GM12878 (cell line): ENCODE results near the gene RBM6. TPM values are rescaled to one million over a fixed set of nuclear protein-coding genes. Genes with fewer than 3 reads are reported as not detected.

Source experiments
- ATAC-seq: fragments of 200-7000 bp; cut with Tn5 transposase; 3 replicates; pipeline ENCODE4 v1.9.1; 2020; ENCODE audit warnings: mild to moderate bottlenecking, moderate library complexity
- BruUV-seq: library from RNA; stranded (reverse); fragments of 400-500 nt; replicated peaks from 2 replicates; lab custom pipeline; 2021; lab: Mats Ljungman, UMichigan
- CTCF ChIA-PET: fragments of 300-600 bp; sonication (Branson Sonifier 250); formaldehyde crosslinking; extraction: SDS; loops from one replicate; lab custom pipeline; 2021; ENCODE audit warnings: inconsistent platforms; lab: Yijun Ruan, JAX
- POLR2A ChIA-PET: fragments of 350-600 bp; formaldehyde crosslinking; extraction: SDS; loops from one replicate; lab custom pipeline; 2021; ENCODE audit warnings: inconsistent platforms; lab: Charles Lee
- RAD21 ChIA-PET: fragments of 300-600 bp; sonication (Branson Sonifier 250); formaldehyde crosslinking; loops from one replicate; lab custom pipeline; 2023; ENCODE audit warnings: antibody characterized with exemption; ENCODE audit not compliant: unreplicated experiment; lab: Charles Lee
- SMC1A ChIA-PET: fragments of 300-600 bp; sonication (Branson Sonifier 250); formaldehyde crosslinking; loops from one replicate; lab custom pipeline; 2023; ENCODE audit not compliant: unreplicated experiment, uncharacterized antibody; lab: Charles Lee
- DNase-seq: peaks from one replicate; pipeline ENCODE4 v3.0.0-alpha.2; 2011; ENCODE audit warnings: low read depth, low spot score
- FAIRE-seq: peaks from 3 replicates; lab custom pipeline; 2011; peaks lifted over from hg19 to GRCh38; lab: Jason Lieb, UNC
- H2AFZ ChIP-seq: 2 replicates; pipeline ENCODE4 v1.6.0; 2011; ENCODE audit warnings: low read depth, low read length, control low read depth; ENCODE audit not compliant: control insufficient read depth
- H3K27ac ChIP-seq: 2 replicates; pipeline ENCODE4 v1.5.1; 2011; ENCODE audit warnings: control low read depth; ENCODE audit not compliant: control insufficient read depth, insufficient read depth
- H3K27me3 ChIP-seq, 2 experiments: replicated peaks in 1 of 2; 2 replicates each; pipeline versions ENCODE4 v1.6.0 to v1.6.1; 2011; ENCODE audit warnings: low read length in 1 of 2; ENCODE audit not compliant: control insufficient read depth in 2 of 2, insufficient read depth in 2 of 2
- H3K36me3 ChIP-seq, 2 experiments: 2 replicates each; pipeline ENCODE4 v1.5.1; 2011; ENCODE audit warnings: low read length in 1 of 2; ENCODE audit not compliant: control insufficient read depth in 2 of 2, insufficient read depth in 2 of 2
- H3K4me1 ChIP-seq: 2 replicates; pipeline ENCODE4 v1.6.1; 2011; ENCODE audit warnings: mild to moderate bottlenecking, low read length, moderate library complexity, mixed read lengths; ENCODE audit not compliant: control insufficient read depth, insufficient read depth
- H3K4me2 ChIP-seq: 2 replicates; pipeline ENCODE4 v1.6.0; 2011; ENCODE audit warnings: control low read depth; ENCODE audit not compliant: control insufficient read depth, insufficient read depth
- H3K4me3 ChIP-seq: fragments of 200-600 bp; sonication (generic); 2 replicates; pipeline ENCODE4 v1.5.1; 2016
- H3K79me2 ChIP-seq: 2 replicates; pipeline ENCODE4 v1.6.0; 2011; ENCODE audit warnings: low read length; ENCODE audit not compliant: control insufficient read depth, insufficient read depth
- H3K9ac ChIP-seq: 2 replicates; pipeline ENCODE4 v1.8.0; 2011; ENCODE audit warnings: low read length, control low read depth, mixed read lengths; ENCODE audit not compliant: control insufficient read depth, insufficient read depth
- H3K9me3 ChIP-seq: replicated peaks from 3 replicates; pipeline ENCODE4 v1.5.1; 2011; ENCODE audit warnings: mild to moderate bottlenecking, low read length; ENCODE audit not compliant: control insufficient read depth, insufficient read depth
- H4K20me1 ChIP-seq: 2 replicates; pipeline ENCODE4 v1.6.0; 2011; ENCODE audit not compliant: control insufficient read depth, insufficient read depth
- ETV6 ChIP-seq, 2 experiments: fragments of 450-650 bp in 1 of 2; IDR thresholded peaks in 1 of 2; conservative IDR thresholded peaks in 1 of 2; 2 replicates each; pipeline ENCODE4 v1.6.1; 2014; ENCODE audit warnings: antibody characterized with exemption in 1 of 2, borderline replicate concordance in 1 of 2, low read depth in 1 of 2, mild to moderate bottlenecking in 1 of 2, moderate library complexity in 1 of 2
- IKZF2 ChIP-seq, 2 experiments: fragments of 450-650 bp; IDR thresholded peaks; 2 replicates each; pipeline ENCODE4 v1.6.1; 2017; ENCODE audit warnings: mild to moderate bottlenecking in 2 of 2, moderate library complexity in 2 of 2
- IRF4 ChIP-seq: IDR thresholded peaks from 2 replicates; pipeline ENCODE4 v1.6.1; 2011; ENCODE audit warnings: low read depth, low read length
- MEF2B ChIP-seq: fragments of 450-650 bp; IDR thresholded peaks from 2 replicates; pipeline ENCODE4 v1.6.1; 2018; ENCODE audit warnings: mild to moderate bottlenecking, moderate library complexity; ENCODE audit not compliant: partially characterized antibody, poor library complexity, severe bottlenecking
- NR2F1 ChIP-seq: fragments of 450-650 bp; conservative IDR thresholded peaks from 2 replicates; pipeline ENCODE4 v1.6.1; 2017; ENCODE audit warnings: mild to moderate bottlenecking
- NRF1 ChIP-seq: conservative IDR thresholded peaks from 2 replicates; pipeline ENCODE4 v1.6.1; 2011; ENCODE audit warnings: mild to moderate bottlenecking, low read depth, low read length, improper control_type of control experiment
- PAX5 ChIP-seq: IDR thresholded peaks from 2 replicates; pipeline ENCODE4 v1.6.1; 2011; ENCODE audit warnings: low read depth, low read length, borderline replicate concordance
- POLR2A ChIP-seq: IDR thresholded peaks from 2 replicates; pipeline ENCODE4 v1.6.1; 2011; ENCODE audit warnings: low read depth, mild to moderate bottlenecking, low read length
- RAD51 ChIP-seq: fragments of 450-650 bp; IDR thresholded peaks from 2 replicates; pipeline ENCODE4 v1.6.1; 2016; ENCODE audit warnings: moderate library complexity, mild to moderate bottlenecking, inconsistent platforms
- SMAD5 ChIP-seq: IDR thresholded peaks from 2 replicates; pipeline ENCODE4 v1.6.1; 2016; ENCODE audit warnings: antibody characterized with exemption, low read depth
- STAT3 ChIP-seq: IDR thresholded peaks from 2 replicates; pipeline ENCODE4 v1.6.1; 2011; ENCODE audit warnings: low read depth, low read length, improper control_type of control experiment
- YY1 ChIP-seq: IDR thresholded peaks from 2 replicates; pipeline ENCODE4 v1.6.1; 2011; ENCODE audit warnings: low read depth, mild to moderate bottlenecking, low read length
- WGBS: methylation state at CpG from one replicate; pipeline ENCODE4 v1.1.6; 2016; ENCODE audit warnings: low lambda C conversion rate; ENCODE audit not compliant: insufficient replicate concordance, insufficient coverage; ENCODE audit errors: missing lambda C conversion rate; 5-methylcytosine and 5-hydroxymethylcytosine counted together
- in situ Hi-C: fragments of 300-500 bp; cut with MboI; formaldehyde crosslinking; loops from 9 replicates; pipeline ENCODE4 v1.14.3; 2018; ENCODE audit warnings: mixed read lengths
- intact Hi-C: fragments of 100-400 bp; cut with micrococcal nuclease; formaldehyde crosslinking; loops from one replicate; pipeline ENCODE4 v1.14.2; 2022; ENCODE audit not compliant: unreplicated experiment
- polyA plus RNA-seq, 11 experiments: library from polyadenylated mRNA; depleted of rRNA in 4 of 11; unstranded in 6 of 11; stranded (reverse) in 5 of 11; fragments of >200 nt; fragmentation: Nextera tagmentation in 4 of 11; fragmentation: Illumina TruSeq in 1 of 11; extraction: Ambion mirVana in 4 of 11; extraction: Trizol in 1 of 11; gene quantifications; 1 replicate in 1 of 11; 2 replicates in 10 of 11; pipeline versions ENCODE4 v1.2.1 to v1.2.3, GENCODE V29; 2011 to 2016; ENCODE audit warnings: inconsistent platforms in 2 of 11, missing spikeins in 2 of 11, low read depth in 1 of 11
- total RNA-seq, 4 experiments: library from RNA; depleted of rRNA in 3 of 4; stranded (reverse); fragments of >200 nt in 3 of 4; fragmentation: Illumina TruSeq in 1 of 4; extraction: Trizol in 1 of 4; gene quantifications; 2 replicates each; pipeline versions ENCODE4 v1.2.1 to v1.2.3, GENCODE V29; 2013 to 2021
- TF ChIP-seq, protein P1 (sequence below): fragments of 450-650 bp; IDR thresholded peaks from 2 replicates; pipeline ENCODE4 v1.6.1; 2016; ENCODE audit warnings: mild to moderate bottlenecking
- TF ChIP-seq, protein P2 (sequence below): fragments of 150-350 bp; IDR thresholded peaks from 2 replicates; pipeline ENCODE4 v1.6.1; 2016; ENCODE audit warnings: low read depth, low read length
- TF ChIP-seq, protein P3 (sequence below): fragments of 450-650 bp; IDR thresholded peaks from 2 replicates; pipeline ENCODE4 v1.6.1; 2017; ENCODE audit warnings: low read depth, mild to moderate bottlenecking, moderate library complexity

RBM6 gene
- total and polyA plus RNA-seq, 10 of the 15 experiments (the other 5 are each of a cell fraction or from before 2014, with no cell fraction given): 45.3 to 103 (median 81.3) TPM

DNA sequence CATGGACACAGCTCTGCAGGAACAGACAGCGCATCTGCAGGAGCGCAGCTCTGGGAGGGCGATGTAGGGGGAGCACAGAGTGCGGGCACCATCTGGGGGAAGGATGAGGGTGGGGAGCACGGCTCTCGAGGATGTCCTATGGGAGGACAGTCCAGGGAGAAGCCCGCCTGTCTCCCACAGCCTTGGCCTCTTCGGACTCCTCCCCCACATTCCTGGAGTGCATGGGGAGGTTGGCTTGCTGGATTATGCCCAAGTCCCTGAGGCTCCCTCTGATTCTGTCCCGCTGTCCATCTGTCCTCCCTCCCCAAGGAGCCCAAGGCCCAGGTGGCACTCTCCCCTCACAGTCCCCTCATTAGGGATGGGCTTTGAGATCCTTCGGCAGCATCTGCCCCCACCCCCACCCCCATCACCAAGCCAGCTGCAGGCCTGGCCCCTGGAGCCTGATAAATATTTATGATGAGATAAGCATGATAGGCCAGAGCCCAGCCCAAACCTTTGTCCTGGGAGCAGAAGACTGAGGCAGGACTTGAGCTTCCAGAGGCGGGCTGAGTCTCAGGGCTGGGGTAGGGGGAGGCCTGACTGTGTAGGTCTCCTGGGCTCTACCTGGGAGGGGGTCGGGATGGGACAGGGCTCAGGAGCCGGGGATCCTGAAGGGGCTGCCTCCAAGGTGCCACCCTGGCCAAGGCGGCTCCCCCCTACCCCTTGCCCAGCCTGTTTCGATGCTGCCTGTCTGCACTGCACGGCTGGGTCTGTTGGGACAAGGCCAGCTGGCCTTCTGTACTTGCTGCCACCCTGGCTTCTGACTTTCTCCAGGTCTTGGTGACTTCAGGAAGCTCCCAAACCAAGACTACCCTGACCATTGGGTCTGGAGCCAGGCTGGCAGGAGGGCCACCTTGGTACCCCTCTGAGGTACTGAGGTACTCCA is 186.6 kb downstream of the RBM6 start:
- FAIRE-seq (no peak), DNase-seq (no peak), ATAC-seq (no peak; the same call in 2 of the 3 replicates)
- RAD21 ChIA-PET: no interaction called here
- Histone ChIP-seq H4K20me1 (no peaks in the 10 kb centered on the region), H3K4me1 (no peaks in the 10 kb centered on the region), H3K79me2 (no peaks in the 10 kb centered on the region), H3K9ac (no peak overlapping the region), H2AFZ (no peak overlapping the region), H3K27me3 (no peaks in the 10 kb centered on the region), H3K36me3 (peaks cover 0 to 2% of the 10 kb centered on the region in 2 experiments; a peak in 1 of 4 replicates), H3K27ac (no peak overlapping the region), H3K4me2 (no peak overlapping the region), H3K9me3 (no peaks in the 10 kb centered on the region), H3K4me3 (no peak overlapping the region)
- CTCF ChIA-PET: interaction anchor here (1.0 kb wide), 1 partner anchor 134 kb away, joined by 3 read pairs; no protein-coding TSS in a partner anchor
- SMC1A ChIA-PET: no interaction called here
- intact Hi-C loops: no loop called here
- POLR2A ChIA-PET: interaction anchor here (0.7 kb wide), 1 partner anchor 109 kb away, joined by 3 read pairs; no protein-coding TSS in a partner anchor
- BruUV-seq: no TSS peak
- in situ Hi-C loops: no loop called here
- 45% methylated on average over 14 of the region's 16 CpGs for WGBS
- TF ChIP-seq MEF2B (no peak), SMAD5 (no peak), IKZF2 (IDR thresholded peaks at IDR 0.05) (no peak), YY1 (no peak), IRF4 (no peak), STAT3 (no peak), ETV6 (conservative IDR thresholded peaks at IDR 0.05 in 1 of 2, IDR thresholded peaks at IDR 0.05 in 1 of 2; ENCODE audit: borderline replicate concordance in 1 of 2, low read depth in 1 of 2) (no peak), PAX5 (no peak), POLR2A (no peak; the same call in 1 of the 2 replicates), RAD51 (no peak), NRF1 (no peak), NR2F1 (no peak)
- TF ChIP-seq, protein P1, sequence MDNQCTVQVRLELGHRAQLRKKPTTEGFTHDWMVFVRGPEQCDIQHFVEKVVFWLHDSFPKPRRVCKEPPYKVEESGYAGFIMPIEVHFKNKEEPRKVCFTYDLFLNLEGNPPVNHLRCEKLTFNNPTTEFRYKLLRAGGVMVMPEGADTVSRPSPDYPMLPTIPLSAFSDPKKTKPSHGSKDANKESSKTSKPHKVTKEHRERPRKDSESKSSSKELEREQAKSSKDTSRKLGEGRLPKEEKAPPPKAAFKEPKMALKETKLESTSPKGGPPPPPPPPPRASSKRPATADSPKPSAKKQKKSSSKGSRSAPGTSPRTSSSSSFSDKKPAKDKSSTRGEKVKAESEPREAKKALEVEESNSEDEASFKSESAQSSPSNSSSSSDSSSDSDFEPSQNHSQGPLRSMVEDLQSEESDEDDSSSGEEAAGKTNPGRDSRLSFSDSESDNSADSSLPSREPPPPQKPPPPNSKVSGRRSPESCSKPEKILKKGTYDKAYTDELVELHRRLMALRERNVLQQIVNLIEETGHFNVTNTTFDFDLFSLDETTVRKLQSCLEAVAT: no peak
- TF ChIP-seq, protein P2, sequence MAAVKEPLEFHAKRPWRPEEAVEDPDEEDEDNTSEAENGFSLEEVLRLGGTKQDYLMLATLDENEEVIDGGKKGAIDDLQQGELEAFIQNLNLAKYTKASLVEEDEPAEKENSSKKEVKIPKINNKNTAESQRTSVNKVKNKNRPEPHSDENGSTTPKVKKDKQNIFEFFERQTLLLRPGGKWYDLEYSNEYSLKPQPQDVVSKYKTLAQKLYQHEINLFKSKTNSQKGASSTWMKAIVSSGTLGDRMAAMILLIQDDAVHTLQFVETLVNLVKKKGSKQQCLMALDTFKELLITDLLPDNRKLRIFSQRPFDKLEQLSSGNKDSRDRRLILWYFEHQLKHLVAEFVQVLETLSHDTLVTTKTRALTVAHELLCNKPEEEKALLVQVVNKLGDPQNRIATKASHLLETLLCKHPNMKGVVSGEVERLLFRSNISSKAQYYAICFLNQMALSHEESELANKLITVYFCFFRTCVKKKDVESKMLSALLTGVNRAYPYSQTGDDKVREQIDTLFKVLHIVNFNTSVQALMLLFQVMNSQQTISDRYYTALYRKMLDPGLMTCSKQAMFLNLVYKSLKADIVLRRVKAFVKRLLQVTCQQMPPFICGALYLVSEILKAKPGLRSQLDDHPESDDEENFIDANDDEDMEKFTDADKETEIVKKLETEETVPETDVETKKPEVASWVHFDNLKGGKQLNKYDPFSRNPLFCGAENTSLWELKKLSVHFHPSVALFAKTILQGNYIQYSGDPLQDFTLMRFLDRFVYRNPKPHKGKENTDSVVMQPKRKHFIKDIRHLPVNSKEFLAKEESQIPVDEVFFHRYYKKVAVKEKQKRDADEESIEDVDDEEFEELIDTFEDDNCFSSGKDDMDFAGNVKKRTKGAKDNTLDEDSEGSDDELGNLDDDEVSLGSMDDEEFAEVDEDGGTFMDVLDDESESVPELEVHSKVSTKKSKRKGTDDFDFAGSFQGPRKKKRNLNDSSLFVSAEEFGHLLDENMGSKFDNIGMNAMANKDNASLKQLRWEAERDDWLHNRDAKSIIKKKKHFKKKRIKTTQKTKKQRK: no peak
- TF ChIP-seq, protein P3, sequence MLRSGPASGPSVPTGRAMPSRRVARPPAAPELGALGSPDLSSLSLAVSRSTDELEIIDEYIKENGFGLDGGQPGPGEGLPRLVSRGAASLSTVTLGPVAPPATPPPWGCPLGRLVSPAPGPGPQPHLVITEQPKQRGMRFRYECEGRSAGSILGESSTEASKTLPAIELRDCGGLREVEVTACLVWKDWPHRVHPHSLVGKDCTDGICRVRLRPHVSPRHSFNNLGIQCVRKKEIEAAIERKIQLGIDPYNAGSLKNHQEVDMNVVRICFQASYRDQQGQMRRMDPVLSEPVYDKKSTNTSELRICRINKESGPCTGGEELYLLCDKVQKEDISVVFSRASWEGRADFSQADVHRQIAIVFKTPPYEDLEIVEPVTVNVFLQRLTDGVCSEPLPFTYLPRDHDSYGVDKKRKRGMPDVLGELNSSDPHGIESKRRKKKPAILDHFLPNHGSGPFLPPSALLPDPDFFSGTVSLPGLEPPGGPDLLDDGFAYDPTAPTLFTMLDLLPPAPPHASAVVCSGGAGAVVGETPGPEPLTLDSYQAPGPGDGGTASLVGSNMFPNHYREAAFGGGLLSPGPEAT: no peak
